Liver (tissue), 3 donors: ENCODE results near the gene OR52K1.

Experiments
- CTCF ChIP-seq: fragments of 150-350 bp; IDR thresholded peaks from 2 replicates; pipeline ENCODE4 v1.5.1; 2017; ENCODE audit warnings: improper control_type of control experiment, low read depth, low read length; ENCODE audit not compliant: missing input control
- EGR1 ChIP-seq, 2 donors: IDR thresholded peaks; 2 replicates each; pipeline ENCODE4 v1.6.1; 2016 to 2018; ENCODE audit warnings: antibody characterized with exemption in 2 of 2, low read depth in 2 of 2
- HNF4A ChIP-seq, 2 donors: conservative IDR thresholded peaks; 2 replicates each; pipeline ENCODE4 v1.6.1; 2016; ENCODE audit warnings: antibody characterized with exemption in 2 of 2, mild to moderate bottlenecking in 2 of 2
- JUND ChIP-seq, 2 donors: IDR thresholded peaks; 2 replicates each; pipeline ENCODE4 v1.6.1; 2016; ENCODE audit warnings: antibody characterized with exemption in 2 of 2
- MAX ChIP-seq: IDR thresholded peaks from 2 replicates; pipeline ENCODE4 v1.6.1; 2016; ENCODE audit warnings: antibody characterized with exemption
- RAD21 ChIP-seq, 2 donors: IDR thresholded peaks; 2 replicates each; pipeline ENCODE4 v1.6.1; 2016; ENCODE audit warnings: antibody characterized with exemption in 2 of 2, mild to moderate bottlenecking in 2 of 2
- RXRA ChIP-seq, 2 donors: IDR thresholded peaks; 2 replicates each; pipeline ENCODE4 v1.6.1; 2017 to 2018; ENCODE audit warnings: antibody characterized with exemption in 2 of 2, mild to moderate bottlenecking in 1 of 2
- YY1 ChIP-seq: IDR thresholded peaks from 2 replicates; pipeline ENCODE4 v1.6.1; 2016; ENCODE audit warnings: antibody characterized with exemption, mild to moderate bottlenecking
- TF ChIP-seq, protein P1 (sequence below): IDR thresholded peaks from 2 replicates; pipeline ENCODE4 v1.6.1; 2016; ENCODE audit warnings: antibody characterized with exemption
- donor health status: healthy.
- donor health status: healthy.

DNA sequence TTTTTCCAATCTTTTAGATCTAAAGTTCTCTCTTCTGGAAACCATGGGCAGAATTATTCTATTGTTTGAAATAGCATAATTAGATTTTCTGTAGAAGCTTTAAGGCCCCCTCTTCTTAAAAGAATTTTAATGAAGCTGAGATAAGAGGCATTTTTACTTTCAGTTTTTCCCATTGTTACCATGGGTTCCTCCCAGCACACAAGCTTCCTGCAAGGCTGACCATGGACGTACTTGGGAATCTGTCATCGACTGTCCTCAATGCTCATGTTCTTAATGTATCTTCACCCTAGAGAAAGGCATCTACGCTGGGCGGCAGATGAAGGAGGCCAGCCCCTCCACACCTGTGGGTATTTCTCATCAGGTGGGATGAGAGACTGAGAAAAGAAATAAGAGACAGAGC, 22.3 kb upstream of the OR52K1 start:
- TF ChIP-seq MAX (no peak), CTCF (no peak), JUND (IDR thresholded peaks at IDR 0.05) (no peak), HNF4A (conservative IDR thresholded peaks at IDR 0.05) (no peak), RXRA (IDR thresholded peaks at IDR 0.05) (no peak), RAD21 (IDR thresholded peaks at IDR 0.05) (no peak), EGR1 (IDR thresholded peaks at IDR 0.05; ENCODE audit: low read depth in 2 of 2) (no peak), YY1 (no peak)
- TF ChIP-seq, protein P1, sequence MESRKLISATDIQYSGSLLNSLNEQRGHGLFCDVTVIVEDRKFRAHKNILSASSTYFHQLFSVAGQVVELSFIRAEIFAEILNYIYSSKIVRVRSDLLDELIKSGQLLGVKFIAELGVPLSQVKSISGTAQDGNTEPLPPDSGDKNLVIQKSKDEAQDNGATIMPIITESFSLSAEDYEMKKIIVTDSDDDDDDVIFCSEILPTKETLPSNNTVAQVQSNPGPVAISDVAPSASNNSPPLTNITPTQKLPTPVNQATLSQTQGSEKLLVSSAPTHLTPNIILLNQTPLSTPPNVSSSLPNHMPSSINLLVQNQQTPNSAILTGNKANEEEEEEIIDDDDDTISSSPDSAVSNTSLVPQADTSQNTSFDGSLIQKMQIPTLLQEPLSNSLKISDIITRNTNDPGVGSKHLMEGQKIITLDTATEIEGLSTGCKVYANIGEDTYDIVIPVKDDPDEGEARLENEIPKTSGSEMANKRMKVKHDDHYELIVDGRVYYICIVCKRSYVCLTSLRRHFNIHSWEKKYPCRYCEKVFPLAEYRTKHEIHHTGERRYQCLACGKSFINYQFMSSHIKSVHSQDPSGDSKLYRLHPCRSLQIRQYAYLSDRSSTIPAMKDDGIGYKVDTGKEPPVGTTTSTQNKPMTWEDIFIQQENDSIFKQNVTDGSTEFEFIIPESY: no peak
